ENCODE measurements around the gene PIK3CA.

- TF ChIP-seq CTCF (IDR thresholded peaks at IDR 0.05 in 8 of 11, conservative IDR thresholded peaks at IDR 0.05 in 3 of 11) (no peak), POLR2A (IDR thresholded peaks at IDR 0.05) (no peak)
Observed at GRCh38 chr3:179289295-179289694, 141.1 kb downstream of the PIK3CA start.

All from spleen (tissue), 7 donors.